ENCODE data around the gene HPDL.

- TF ChIP-seq POLR2A (IDR thresholded peaks at IDR 0.05) (no peak), CTCF (IDR thresholded peaks at IDR 0.05) (peak; percentile 50 to 79 (median 74)), EP300 (IDR thresholded peaks at IDR 0.05) (no peak)
These were observed 26.6 kb upstream of the HPDL start for GRCh38 chr1:45299981-45300668.

All from ovary (tissue), 3 donors.